PC-3 (cell line): ENCODE measurements around the gene OOSP3.

Experiments used
- CTCF ChIP-seq: fragments of 300-600 bp; sonication (generic); conservative IDR thresholded peaks from 2 replicates; pipeline ENCODE4 v1.5.1; 2017; ENCODE audit warnings: antibody characterized with exemption, low read depth, mild to moderate bottlenecking, low read length
- EZH2 ChIP-seq: fragments of 300-600 bp; sonication (generic); IDR thresholded peaks from one replicate; pipeline ENCODE4 v1.6.1; 2017; ENCODE audit warnings: antibody characterized with exemption, mild to moderate bottlenecking, low read length; ENCODE audit not compliant: unreplicated experiment
- EZH2phosphoT487 ChIP-seq: fragments of 300-600 bp; sonication (generic); IDR thresholded peaks from 2 replicates; pipeline ENCODE4 v1.6.1; 2018; ENCODE audit warnings: mild to moderate bottlenecking, antibody characterized with exemption, low read length, borderline replicate concordance

- TF ChIP-seq EZH2: no peak
- TF ChIP-seq CTCF: no peak
- no peak for TF ChIP-seq EZH2phosphoT487
These were observed 20.8 kb upstream of the OOSP3 start for GRCh38 chr11:59857439-59858434.
